Activated CD8-positive, alpha-beta memory T cell treated with anti-CD3 and anti-CD28 coated beads for 48 hours (primary cell): Measurements from ENCODE around the gene MIOX.

Experiments used
- DNase-seq, 3 experiments: peaks; one replicate each; pipeline ENCODE4 v3.0.0-alpha.2; 2020; ENCODE audit warnings: low read depth in 2 of 3, low spot score in 2 of 3

The MIOX gene

GRCh38 chr22:50471962-50472361 lies 14.7 kb upstream of the MIOX start:
- DNase-seq = no peak

GRCh38 chr22:50473088-50473487 lies 13.6 kb upstream of the MIOX start:
- DNase-seq = no peak

DNA sequence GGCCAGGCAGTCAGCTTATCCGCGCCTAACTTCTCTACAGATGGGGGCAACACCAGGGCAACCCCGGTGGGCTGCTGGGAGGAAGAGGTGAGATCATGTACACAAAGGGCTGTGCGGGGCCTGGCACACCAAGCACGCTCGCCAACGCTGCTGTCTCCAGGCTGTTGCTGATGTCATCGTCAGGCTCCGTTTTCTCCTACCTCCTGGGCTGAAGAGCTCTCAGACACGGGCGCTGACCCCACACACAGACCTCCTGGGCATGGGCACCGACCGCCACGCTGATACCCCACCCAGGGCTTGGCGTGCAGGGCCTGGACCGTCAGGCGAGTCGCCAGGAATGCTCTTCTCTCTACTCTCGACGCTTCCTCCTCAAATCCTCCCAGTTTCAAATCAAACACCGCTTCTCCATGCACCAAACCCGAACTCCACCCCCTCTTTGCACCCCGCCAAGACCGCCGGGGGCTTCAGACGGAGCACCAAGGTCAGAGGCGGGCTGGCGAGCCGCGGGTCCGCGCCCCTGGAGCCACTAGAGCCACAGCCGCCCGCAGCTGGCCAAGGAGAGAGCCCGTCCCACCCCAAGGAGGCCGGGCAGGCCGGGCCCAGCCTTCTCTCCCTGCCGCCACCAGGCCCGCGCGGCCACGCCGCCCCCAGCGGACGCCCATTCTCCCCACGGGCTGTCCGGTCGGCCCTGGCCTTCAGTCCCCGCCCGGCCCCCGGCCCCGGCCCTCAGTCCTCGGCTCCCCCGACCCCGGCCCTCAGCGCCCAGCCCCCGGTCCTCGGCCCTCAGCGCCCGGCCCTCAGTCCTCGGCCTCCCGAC lies 12.6 kb upstream of the MIOX start:
- no peak for DNase-seq

GRCh38 chr22:50474710-50475651 lies 11.7 kb upstream of the MIOX start, which contains the start of gene SBF1:
SBF1 (minus strand) TSS chr22:50475035; CDS start chr22:50474840, 195 bp downstream.
- peak; percentile 73 to 76 (median 74) for DNase-seq

GRCh38 chr22:50475652-50476002 lies 11.0 kb upstream of the MIOX start:
- no peak for DNase-seq

- DNase-seq = no peak
Measured at GRCh38 chr22:50476868-50477267, 9.8 kb upstream of the MIOX start.

DNA sequence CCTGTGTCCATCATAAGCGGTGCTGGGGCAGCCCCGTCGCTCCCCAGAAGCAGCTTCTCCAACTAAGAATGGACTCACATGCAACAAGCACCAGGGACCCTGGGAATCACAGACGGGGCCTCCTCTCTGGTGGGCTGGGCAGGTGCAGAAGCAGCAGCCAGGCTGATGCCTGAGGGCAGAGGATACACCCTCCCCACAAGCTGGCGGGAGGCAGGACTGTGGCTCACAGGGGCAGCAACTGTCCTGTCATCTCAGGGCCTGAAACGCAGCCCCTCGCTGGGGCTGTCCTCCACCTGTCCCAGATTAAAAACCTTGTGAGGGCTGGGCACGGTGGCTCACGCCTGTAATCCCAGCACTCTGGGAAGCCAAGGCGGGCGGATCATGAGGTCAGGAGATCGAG lies 8.7 kb upstream of the MIOX start:
- no peak for DNase-seq

GRCh38 chr22:50479721-50480120 lies 6.9 kb upstream of the MIOX start:
- no peak for DNase-seq

- no peak for DNase-seq
Measured at GRCh38 chr22:50481045-50481439, 5.6 kb upstream of the MIOX start.

GRCh38 chr22:50481440-50482106 lies 5.1 kb upstream of the MIOX start, which contains the start of gene ADM2:
ADM2 (plus strand) TSS chr22:50481543; CDS start chr22:50481848, 305 bp downstream.
- no peak for DNase-seq

DNA sequence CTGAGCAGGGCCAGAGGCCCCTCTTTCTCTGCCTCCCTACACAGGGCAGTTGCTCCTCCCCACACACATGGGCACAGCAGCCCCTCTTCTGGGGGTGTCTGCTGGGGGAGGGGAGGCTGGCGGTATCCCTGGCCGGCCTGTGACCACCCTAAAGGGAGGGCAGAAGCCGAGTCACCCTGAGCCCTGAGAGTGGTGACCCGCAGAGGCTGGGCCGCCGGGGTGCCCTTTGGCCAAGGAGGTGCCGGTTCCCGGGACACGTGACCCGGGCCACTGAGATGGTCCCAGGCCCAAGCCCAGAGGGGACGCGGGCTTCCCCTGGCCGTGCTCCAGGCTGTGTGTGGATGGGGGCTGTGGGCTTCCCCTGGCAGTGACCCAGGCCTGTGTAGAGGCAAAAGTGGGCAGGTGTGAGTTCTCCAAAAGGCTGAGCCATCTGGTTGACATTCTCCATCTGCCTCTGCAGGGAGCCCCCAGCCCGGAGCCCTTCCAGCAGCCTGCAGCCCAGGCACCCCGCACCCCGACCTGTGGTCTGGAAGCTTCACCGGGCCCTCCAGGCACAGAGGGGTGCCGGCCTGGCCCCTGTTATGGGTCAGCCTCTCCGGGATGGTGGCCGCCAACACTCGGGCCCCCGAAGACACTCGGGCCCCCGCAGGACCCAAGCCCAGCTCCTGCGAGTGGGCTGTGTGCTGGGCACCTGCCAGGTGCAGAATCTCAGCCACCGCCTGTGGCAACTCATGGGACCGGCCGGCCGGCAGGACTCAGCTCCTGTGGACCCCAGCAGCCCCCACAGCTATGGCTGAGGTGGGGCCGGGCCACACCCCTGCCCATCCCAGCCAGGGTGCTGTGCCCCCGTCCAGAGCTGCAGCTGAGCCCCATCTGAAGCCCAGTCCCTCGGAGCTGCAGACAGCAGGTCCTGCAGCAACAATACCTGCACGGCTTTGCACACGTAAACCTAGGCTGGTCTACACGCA lies 4.3 kb upstream of the MIOX start:
- DNase-seq = no peak

DNA sequence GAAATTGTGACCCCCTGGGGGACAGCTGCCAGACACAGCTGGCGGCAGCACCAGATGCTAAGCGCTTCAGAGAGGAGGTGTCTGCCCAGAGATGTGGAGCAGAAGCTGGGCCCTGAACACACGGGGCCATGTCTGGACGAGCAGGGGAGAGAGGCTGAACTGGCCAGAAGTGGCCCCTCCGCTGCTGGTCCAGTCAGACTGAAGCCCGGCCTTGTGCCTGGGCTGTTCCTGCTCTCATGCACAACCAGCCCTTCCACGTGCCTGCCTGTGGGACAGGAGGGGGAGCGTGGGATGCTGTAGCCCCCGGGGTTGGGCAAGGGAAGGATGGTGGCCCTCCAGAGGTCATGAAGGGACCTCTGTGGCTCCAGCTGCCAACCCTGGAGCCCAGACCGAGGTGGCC lies 3.6 kb upstream of the MIOX start:
- no peak for DNase-seq

- DNase-seq = no peak
Measured at GRCh38 chr22:50483556-50483955, 3.1 kb upstream of the MIOX start.

DNA sequence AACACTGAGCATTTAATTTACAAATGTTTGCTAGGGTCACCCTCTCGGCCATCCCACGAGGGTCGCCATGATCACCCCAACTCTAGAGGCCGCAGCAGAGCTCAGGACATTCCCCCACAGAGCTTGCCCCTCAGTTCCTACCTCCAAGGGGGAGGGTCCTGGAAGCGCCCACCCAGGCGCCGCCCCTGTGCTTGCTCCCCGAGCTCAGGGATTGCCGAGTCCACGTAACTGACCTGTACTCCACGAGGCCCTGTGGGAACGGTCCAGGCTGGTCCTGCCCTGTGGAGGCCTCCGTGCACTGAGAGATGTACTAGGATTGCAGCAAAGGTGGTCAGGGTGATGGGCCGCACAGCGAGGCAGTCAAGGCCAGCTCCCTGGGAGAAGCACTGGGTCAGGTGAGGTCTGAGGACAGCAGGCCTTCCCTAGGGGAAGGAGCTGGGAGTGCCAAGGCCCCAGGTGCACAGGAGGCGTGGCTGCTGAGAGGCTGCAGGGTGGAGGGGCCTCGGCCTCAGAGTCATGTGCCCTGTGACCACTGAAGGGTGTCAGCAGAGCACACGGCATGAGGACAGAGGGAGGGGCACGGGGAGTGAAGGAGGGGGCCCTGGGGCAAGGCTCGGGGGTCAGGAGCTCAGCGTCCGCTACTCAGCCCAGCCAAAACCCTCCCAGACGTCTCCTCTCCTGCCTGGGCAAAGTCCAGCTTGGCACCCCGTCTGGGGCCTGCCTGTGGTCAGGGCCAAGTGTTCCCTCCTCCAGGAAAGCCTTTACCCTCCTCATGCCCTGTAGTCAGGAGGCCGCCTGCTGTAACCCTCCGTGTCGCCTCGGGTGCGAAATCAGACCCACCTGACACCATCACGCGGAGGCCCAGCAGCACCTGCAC lies 2.4 kb upstream of the MIOX start:
- no peak for DNase-seq

DNA sequence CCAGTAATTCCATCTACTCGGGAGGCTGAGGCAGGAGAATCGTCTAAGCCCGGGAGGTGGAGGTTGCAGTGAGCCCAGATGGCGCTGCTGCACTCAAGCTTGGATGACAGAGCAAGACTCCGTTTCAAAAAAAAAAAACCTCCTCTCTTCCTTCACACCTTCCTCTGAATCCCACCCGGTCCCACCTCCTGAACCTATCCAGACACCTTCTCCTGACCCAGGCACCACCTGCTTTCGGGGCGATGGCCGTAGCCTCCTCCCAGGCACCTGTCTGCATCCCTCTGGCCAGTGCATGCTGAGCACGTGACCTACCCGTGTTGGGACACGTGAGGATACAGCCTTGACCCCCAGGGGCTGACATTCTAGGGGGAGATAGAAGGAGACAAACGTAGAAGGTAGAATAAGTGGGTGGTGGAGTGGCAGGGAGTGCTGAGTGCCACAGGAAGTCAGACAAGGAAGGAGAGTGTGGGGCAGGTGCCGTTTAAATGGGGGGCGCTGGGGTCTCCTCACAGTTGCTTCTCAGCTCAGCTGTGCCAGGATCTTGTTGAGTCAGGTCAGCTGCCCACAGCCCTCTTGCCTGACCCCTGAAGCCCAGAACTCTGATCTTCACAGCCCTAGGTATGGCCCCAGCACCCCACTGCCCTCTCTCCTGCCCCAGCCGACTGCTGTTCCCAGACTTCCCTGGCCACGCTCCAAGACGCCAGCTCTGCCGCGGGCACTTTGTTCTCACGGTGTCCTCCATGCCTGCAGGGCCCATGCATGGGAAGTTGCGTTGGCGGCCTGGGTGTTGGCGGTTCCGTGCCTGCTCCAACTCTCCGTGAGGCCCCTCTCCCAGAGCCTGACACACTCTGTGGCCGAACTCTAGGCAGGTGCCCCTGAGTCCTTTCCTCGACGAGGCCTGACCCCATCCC lies 1.2 kb upstream of the MIOX start:
- DNase-seq = no peak

DNA sequence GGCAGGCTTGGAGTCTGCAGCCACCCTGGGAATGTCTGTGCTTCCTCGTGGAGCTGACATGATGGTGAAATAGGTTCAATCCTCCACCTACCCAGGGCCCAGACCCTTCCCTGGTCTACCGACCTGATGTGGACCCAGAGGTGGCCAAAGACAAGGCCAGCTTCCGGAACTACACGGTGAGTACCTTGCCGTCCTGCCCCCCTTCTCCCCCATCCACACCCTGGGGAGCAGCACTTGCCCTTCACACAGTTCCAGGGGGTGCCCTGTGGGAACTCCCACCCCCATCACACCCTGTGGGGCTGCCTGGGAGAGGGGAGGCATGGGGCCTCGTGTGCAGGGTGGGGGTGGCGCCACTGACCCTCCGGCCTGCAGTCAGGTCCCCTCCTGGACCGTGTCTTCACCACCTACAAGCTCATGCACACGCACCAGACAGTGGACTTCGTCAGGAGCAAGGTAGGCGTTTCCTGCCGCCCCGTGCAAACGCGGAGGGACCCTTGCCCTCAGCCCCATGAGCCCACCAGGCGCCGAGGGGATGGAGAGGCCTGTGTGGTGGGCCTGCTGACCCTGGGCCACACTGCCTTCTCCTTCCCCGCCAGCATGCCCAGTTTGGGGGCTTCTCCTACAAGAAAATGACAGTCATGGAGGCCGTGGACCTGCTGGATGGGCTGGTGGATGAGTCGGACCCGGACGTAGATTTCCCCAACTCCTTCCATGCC lies 789 bp downstream of the MIOX start:
- no peak for DNase-seq

GRCh38 chr22:50488006-50488677 lies 1.5 kb downstream of the MIOX start:
- no peak for DNase-seq
